GM23248 (cell line): ENCODE results near the gene TMC5. TPM values are rescaled to one million over a fixed set of nuclear protein-coding genes. Genes with fewer than 3 reads are reported as not detected.
A peak's percentile ranks its signal among the peaks of the same experiment; 100 is the strongest.

ENCODE experiments used
- DNase-seq: peaks from one replicate; pipeline ENCODE4 v3.0.0-alpha.2; 2015
- H2AFZ ChIP-seq: fragments of 200-600 bp; sonication (generic); 2 replicates; pipeline ENCODE4 v1.6.1; 2016; ENCODE audit warnings: antibody characterized with exemption
- H3F3A ChIP-seq: fragments of 200-600 bp; sonication (generic); 2 replicates; pipeline ENCODE4 v1.6.1; 2016; ENCODE audit warnings: mild to moderate bottlenecking, antibody characterized with exemption, mixed run types; ENCODE audit not compliant: insufficient read depth
- H3K27ac ChIP-seq: fragments of 200-600 bp; sonication (generic); 2 replicates; pipeline ENCODE4 v1.5.1; 2016; ENCODE audit warnings: mild to moderate bottlenecking
- H3K27me3 ChIP-seq: fragments of 200-600 bp; sonication (generic); replicated peaks from 2 replicates; pipeline ENCODE4 v1.6.1; 2016; ENCODE audit warnings: mild to moderate bottlenecking; ENCODE audit not compliant: insufficient read depth
- H3K36me3 ChIP-seq: fragments of 200-600 bp; sonication (generic); 2 replicates; pipeline ENCODE4 v1.6.1; 2016; ENCODE audit warnings: low read depth, mild to moderate bottlenecking
- H3K4me1 ChIP-seq: fragments of 200-600 bp; sonication (generic); 2 replicates; pipeline ENCODE4 v1.6.1; 2016; ENCODE audit warnings: mild to moderate bottlenecking; ENCODE audit not compliant: insufficient read depth
- H3K4me2 ChIP-seq: fragments of 200-600 bp; sonication (generic); one replicate; pipeline ENCODE4 v1.6.1; 2016; ENCODE audit warnings: mild to moderate bottlenecking; ENCODE audit not compliant: unreplicated experiment
- H3K4me3 ChIP-seq: fragments of 200-600 bp; sonication (generic); 2 replicates; pipeline ENCODE4 v1.5.1; 2016; ENCODE audit warnings: mild to moderate bottlenecking
- H3K79me2 ChIP-seq: fragments of 200-600 bp; sonication (generic); 2 replicates; pipeline ENCODE4 v1.6.1; 2016; ENCODE audit warnings: mild to moderate bottlenecking; ENCODE audit not compliant: insufficient read depth
- H3K9ac ChIP-seq: fragments of 200-600 bp; sonication (generic); 2 replicates; pipeline ENCODE4 v1.6.1; 2016; ENCODE audit warnings: mild to moderate bottlenecking
- H3K9me2 ChIP-seq: fragments of 200-600 bp; sonication (generic); 2 replicates; pipeline ENCODE4 v1.6.1; 2016; ENCODE audit warnings: mixed run types, mild to moderate bottlenecking, moderate library complexity; ENCODE audit not compliant: insufficient read depth
- H3K9me3 ChIP-seq: fragments of 200-600 bp; sonication (generic); one replicate; pipeline ENCODE4 v1.6.1; 2017; ENCODE audit warnings: low read depth
- H4K20me1 ChIP-seq: fragments of 200-600 bp; sonication (generic); 2 replicates; pipeline ENCODE4 v1.6.0; 2016; ENCODE audit not compliant: insufficient read depth
- EZH2 ChIP-seq: fragments of 200-600 bp; sonication (generic); IDR thresholded peaks from 2 replicates; pipeline ENCODE4 v1.6.1; 2018; ENCODE audit warnings: antibody characterized with exemption, mild to moderate bottlenecking; ENCODE audit not compliant: insufficient read depth, poor library complexity, severe bottlenecking
- EZH2phosphoT487 ChIP-seq: fragments of 200-600 bp; sonication (generic); IDR thresholded peaks from 2 replicates; pipeline ENCODE4 v1.6.1; 2018; ENCODE audit warnings: antibody characterized with exemption, moderate library complexity, mild to moderate bottlenecking, low read depth; ENCODE audit not compliant: insufficient read depth
- WGBS, 2 experiments: methylation state at CpG; one replicate each; pipeline ENCODE4 v1.1.6; 2015 to 2017; ENCODE audit warnings: low lambda C conversion rate in 2 of 2, low coverage in 1 of 2; ENCODE audit errors: missing lambda C conversion rate in 2 of 2; 5-methylcytosine and 5-hydroxymethylcytosine counted together
- in situ Hi-C: fragments of 300-500 bp; cut with MboI; formaldehyde crosslinking; loops from 2 replicates; pipeline ENCODE4 v1.15.0; 2020
- polyA plus RNA-seq: library from polyadenylated mRNA; unstranded; fragments of >200 nt; fragmentation: Nextera tagmentation; extraction: Ambion mirVana; gene quantifications from 2 replicates; pipeline ENCODE4 v1.2.1, GENCODE V29; 2016
- total RNA-seq: library from RNA; depleted of rRNA; stranded (reverse); fragments of >200 nt; shearing (Covaris generic); gene quantifications from 2 replicates; pipeline ENCODE4 v1.2.3, GENCODE V29; 2014

TMC5 gene
- total and polyA plus RNA-seq, 2 experiments from 2014 or later: not detected

DNA sequence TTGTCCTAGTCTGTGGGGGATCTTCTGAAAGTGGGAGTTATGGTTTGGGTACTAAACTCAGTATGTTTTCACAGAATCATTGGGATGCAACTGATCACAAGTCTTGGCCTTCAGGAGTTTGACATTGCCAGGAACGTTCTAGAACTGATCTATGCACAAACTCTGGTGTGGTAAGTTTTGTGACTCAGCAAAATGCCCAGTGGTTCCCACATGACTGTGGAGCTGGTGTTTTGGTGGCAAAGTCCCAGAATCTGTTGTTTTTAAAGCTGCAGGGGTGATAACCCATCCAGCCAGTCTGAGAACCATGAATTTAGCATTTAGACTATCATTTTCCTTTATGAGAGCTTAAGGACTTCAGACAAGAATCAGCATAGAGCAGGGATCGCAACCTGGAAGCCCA is 63.6 kb downstream of the TMC5 start:
- Histone ChIP-seq H3K9ac (no peak overlapping the region), H3K27ac (no peak overlapping the region), H3K4me3 (no peak overlapping the region), H3K4me1 (no peaks in the 10 kb centered on the region), H3K9me3 (no peaks in the 10 kb centered on the region), H4K20me1 (no peaks in the 10 kb centered on the region), H3K36me3 (no peaks in the 10 kb centered on the region), H3K27me3 (no peaks in the 10 kb centered on the region), H2AFZ (no peak overlapping the region), H3F3A (no peaks in the 10 kb centered on the region), H3K79me2 (no peaks in the 10 kb centered on the region), H3K4me2 (no peak overlapping the region), H3K9me2 (no peaks in the 10 kb centered on the region)
- no peak for TF ChIP-seq EZH2
- TF ChIP-seq EZH2phosphoT487: no peak
- in situ Hi-C loops: no loop called here
- peak; percentile 24 for DNase-seq
- WGBS, 2 experiments: 54 to 56% methylated on average over 2 of the region's 2 CpGs

DNA sequence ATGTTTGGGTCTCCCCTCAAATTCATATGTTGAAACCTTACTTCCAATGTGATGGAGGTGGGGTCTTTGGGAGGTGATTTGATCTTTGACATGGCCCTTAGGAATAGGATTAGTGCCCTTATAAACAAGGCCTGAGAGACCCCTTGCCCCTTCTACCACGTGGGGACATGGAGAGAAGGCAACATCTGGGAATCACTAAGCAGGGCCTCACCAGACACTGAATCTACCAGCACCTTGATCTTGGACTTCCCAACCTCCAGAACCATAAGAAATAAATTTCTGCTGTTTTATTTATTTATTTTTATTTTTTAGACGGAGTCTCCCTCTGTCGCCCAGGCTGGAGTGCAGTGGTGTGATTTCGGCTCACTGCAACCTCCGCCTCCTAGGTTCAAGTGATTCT is 64.1 kb downstream of the TMC5 start:
- Histone ChIP-seq H3K27ac (no peak overlapping the region), H3K4me3 (no peak overlapping the region), H2AFZ (no peak overlapping the region), H3K36me3 (no peaks in the 10 kb centered on the region), H3K9me3 (no peaks in the 10 kb centered on the region), H3F3A (no peaks in the 10 kb centered on the region), H3K27me3 (no peaks in the 10 kb centered on the region), H3K9ac (no peak overlapping the region), H3K4me2 (no peak overlapping the region), H3K4me1 (no peaks in the 10 kb centered on the region), H3K9me2 (no peaks in the 10 kb centered on the region), H3K79me2 (no peaks in the 10 kb centered on the region), H4K20me1 (no peaks in the 10 kb centered on the region)
- DNase-seq: no peak
- 61 to 69% methylated on average over 5 of the region's 5 CpGs for WGBS, 2 experiments
- TF ChIP-seq EZH2phosphoT487 (no peak), EZH2 (no peak)
- in situ Hi-C loops: no loop called here

DNA sequence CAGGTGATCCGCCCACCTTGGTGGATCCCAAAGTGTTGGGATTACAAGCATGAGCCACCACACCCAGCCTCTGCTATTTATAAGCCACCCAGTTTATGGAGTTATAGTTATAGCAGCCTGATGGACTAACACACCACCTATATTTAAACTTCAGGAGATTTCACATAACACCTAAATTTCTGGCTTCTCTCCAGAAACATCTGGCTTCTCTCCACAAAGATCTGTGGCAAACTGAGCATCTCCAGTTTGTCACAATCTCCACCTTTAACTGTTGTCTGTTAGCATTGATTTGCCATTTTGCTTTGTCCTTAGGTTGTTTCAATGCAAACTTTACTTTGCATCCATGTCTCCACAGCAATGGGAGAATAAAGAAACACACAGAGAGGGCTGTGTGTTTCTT is 64.6 kb downstream of the TMC5 start:
- in situ Hi-C loops: no loop called here
- no peak overlapping the region for H2AFZ ChIP-seq
- H3K36me3 ChIP-seq: no peaks in the 10 kb centered on the region
- no peaks in the 10 kb centered on the region for H3K79me2 ChIP-seq
- DNase-seq: no peak
- no peaks in the 10 kb centered on the region for H3K9me3 ChIP-seq
- WGBS, 2 experiments: 44 to 67% methylated on average over 1 of the region's 1 CpG
- no peak overlapping the region for H3K27ac ChIP-seq
- no peaks in the 10 kb centered on the region for H4K20me1 ChIP-seq
- H3K4me3 ChIP-seq: no peak overlapping the region
- H3F3A ChIP-seq: no peaks in the 10 kb centered on the region
- no peak overlapping the region for H3K9ac ChIP-seq
- H3K9me2 ChIP-seq: no peaks in the 10 kb centered on the region
- H3K4me2 ChIP-seq: no peak overlapping the region
- no peaks in the 10 kb centered on the region for H3K27me3 ChIP-seq
- no peaks in the 10 kb centered on the region for H3K4me1 ChIP-seq
- TF ChIP-seq EZH2phosphoT487 (no peak), EZH2 (no peak)

GRCh38 chr16:19484096-19484495 is 66.4 kb downstream of the TMC5 start:
- TF ChIP-seq EZH2phosphoT487 (no peak), EZH2 (no peak)
- DNase-seq: no peak
- Histone ChIP-seq H3F3A (no peaks in the 10 kb centered on the region), H2AFZ (no peak overlapping the region), H3K27ac (no peak overlapping the region), H3K4me3 (no peak overlapping the region), H3K27me3 (no peaks in the 10 kb centered on the region), H4K20me1 (no peaks in the 10 kb centered on the region), H3K9ac (no peak overlapping the region), H3K9me3 (no peaks in the 10 kb centered on the region), H3K9me2 (no peaks in the 10 kb centered on the region), H3K4me2 (no peak overlapping the region), H3K4me1 (no peaks in the 10 kb centered on the region), H3K79me2 (no peaks in the 10 kb centered on the region), H3K36me3 (no peaks in the 10 kb centered on the region)
- in situ Hi-C loops: no loop called here
- WGBS, 2 experiments: 50 to 61% methylated on average over 3 of the region's 3 CpGs

- no peaks in the 10 kb centered on the region for H3K79me2 ChIP-seq
- H3K4me3 ChIP-seq: no peak overlapping the region
- H2AFZ ChIP-seq: no peak overlapping the region
- no peak overlapping the region for H3K4me2 ChIP-seq
- in situ Hi-C loops: no loop called here
- H3K27me3 ChIP-seq: no peaks in the 10 kb centered on the region
- no peaks in the 10 kb centered on the region for H3F3A ChIP-seq
- no peak for TF ChIP-seq EZH2phosphoT487
- no peak for TF ChIP-seq EZH2
- no peaks in the 10 kb centered on the region for H3K9me3 ChIP-seq
- no peaks in the 10 kb centered on the region for H3K4me1 ChIP-seq
- H3K9me2 ChIP-seq: no peaks in the 10 kb centered on the region
- DNase-seq: no peak
- H3K27ac ChIP-seq: no peak overlapping the region
- H3K36me3 ChIP-seq: no peaks in the 10 kb centered on the region
- H3K9ac ChIP-seq: no peak overlapping the region
- 70 to 80% methylated on average over 5 of the region's 5 CpGs for WGBS, 2 experiments
- no peaks in the 10 kb centered on the region for H4K20me1 ChIP-seq
These were observed 67.9 kb downstream of the TMC5 start for GRCh38 chr16:19485611-19486010.
